ENCODE data around the gene TMEM161B.

Gene TMEM161B

GRCh38 chr5:88254320-88254719 lies 14.3 kb downstream of the TMEM161B start:
- TF ChIP-seq CREB1 (IDR thresholded peaks at IDR 0.05; ENCODE audit: low read depth) (no peak), TCF12 (IDR thresholded peaks at IDR 0.05; ENCODE audit: low read depth) (no peak), CEBPB (IDR thresholded peaks at IDR 0.05) (no peak), MAX (IDR thresholded peaks at IDR 0.05) (no peak), RAD21 (IDR thresholded peaks at IDR 0.05; ENCODE audit: low read depth) (no peak), TAF1 (IDR thresholded peaks at IDR 0.05; ENCODE audit: low read depth) (no peak), USF1 (IDR thresholded peaks at IDR 0.05) (no peak), FOXM1 (IDR thresholded peaks at IDR 0.05; ENCODE audit: borderline replicate concordance, low read depth) (no peak), NFIC (IDR thresholded peaks at IDR 0.05) (no peak), REST (IDR thresholded peaks at IDR 0.05; ENCODE audit: low read depth) (no peak), TEAD4 (IDR thresholded peaks at IDR 0.05) (no peak), YY1 (IDR thresholded peaks at IDR 0.05; ENCODE audit: low read depth) (no peak), ZBTB7A (IDR thresholded peaks at IDR 0.05; ENCODE audit: low read depth) (no peak)

GRCh38 chr5:88251048-88251711 lies 17.5 kb downstream of the TMEM161B start:
- no peak for TF ChIP-seq YY1 (IDR thresholded peaks at IDR 0.05; ENCODE audit: low read depth)
- no peak for TF ChIP-seq REST (IDR thresholded peaks at IDR 0.05; ENCODE audit: low read depth)
- TF ChIP-seq TAF1 (IDR thresholded peaks at IDR 0.05; ENCODE audit: low read depth) = no peak
- TF ChIP-seq EGR1 (IDR thresholded peaks at IDR 0.05) = no peak
- no peak for TF ChIP-seq RAD21 (IDR thresholded peaks at IDR 0.05; ENCODE audit: low read depth)
- TF ChIP-seq USF1 (IDR thresholded peaks at IDR 0.05) = no peak
- no peak for TF ChIP-seq CEBPB (IDR thresholded peaks at IDR 0.05)
- no peak for TF ChIP-seq CREB1 (IDR thresholded peaks at IDR 0.05; ENCODE audit: low read depth)
- TF ChIP-seq TCF12 (IDR thresholded peaks at IDR 0.05; ENCODE audit: low read depth) = no peak

GRCh38 chr5:88250010-88250409 lies 18.6 kb downstream of the TMEM161B start:
- TF ChIP-seq TEAD4 (IDR thresholded peaks at IDR 0.05) (no peak), MAX (IDR thresholded peaks at IDR 0.05) (no peak), CREB1 (IDR thresholded peaks at IDR 0.05; ENCODE audit: low read depth) (no peak), NFIC (IDR thresholded peaks at IDR 0.05) (no peak), RAD21 (IDR thresholded peaks at IDR 0.05; ENCODE audit: low read depth) (no peak), TCF12 (IDR thresholded peaks at IDR 0.05; ENCODE audit: low read depth) (no peak), REST (IDR thresholded peaks at IDR 0.05; ENCODE audit: low read depth) (no peak), ZBTB7A (IDR thresholded peaks at IDR 0.05; ENCODE audit: low read depth) (no peak)

- no peak for TF ChIP-seq YY1 (IDR thresholded peaks at IDR 0.05; ENCODE audit: low read depth)
- TF ChIP-seq NFIC (IDR thresholded peaks at IDR 0.05) = no peak
- TF ChIP-seq ZBTB7A (IDR thresholded peaks at IDR 0.05; ENCODE audit: low read depth) = no peak
- TF ChIP-seq TEAD4 (IDR thresholded peaks at IDR 0.05) = no peak
- no peak for TF ChIP-seq EGR1 (IDR thresholded peaks at IDR 0.05)
- TF ChIP-seq TAF1 (IDR thresholded peaks at IDR 0.05; ENCODE audit: low read depth) = no peak
- no peak for TF ChIP-seq MAX (IDR thresholded peaks at IDR 0.05)
- TF ChIP-seq FOXM1 (IDR thresholded peaks at IDR 0.05; ENCODE audit: borderline replicate concordance, low read depth) = no peak
- no peak for TF ChIP-seq REST (IDR thresholded peaks at IDR 0.05; ENCODE audit: low read depth)
- no peak for TF ChIP-seq CEBPB (IDR thresholded peaks at IDR 0.05)
- TF ChIP-seq TCF12 (IDR thresholded peaks at IDR 0.05; ENCODE audit: low read depth) = no peak
- TF ChIP-seq USF1 (IDR thresholded peaks at IDR 0.05) = no peak
Measured at GRCh38 chr5:88248743-88249540, 19.7 kb downstream of the TMEM161B start.
